HG03108 (cell line): ENCODE measurements around the gene KNDC1.

Source experiments
- ATAC-seq: cut with Tn5 transposase; IDR thresholded peaks from one replicate; pipeline ENCODE4 v1.9.1; 2021; ENCODE audit warnings: moderate library complexity; ENCODE audit not compliant: unreplicated experiment

The KNDC1 gene

GRCh38 chr10:133176546-133176945 lies 16.5 kb downstream of the KNDC1 start:
- ATAC-seq, result no peak

- no peak for ATAC-seq
Measured at GRCh38 chr10:133177380-133178157, 17.6 kb downstream of the KNDC1 start.

GRCh38 chr10:133178357-133179127 lies 18.5 kb downstream of the KNDC1 start:
- no peak for ATAC-seq

GRCh38 chr10:133179128-133179520 lies 19.1 kb downstream of the KNDC1 start:
- no peak for ATAC-seq

GRCh38 chr10:133179651-133180050 lies 19.6 kb downstream of the KNDC1 start:
- no peak for ATAC-seq

GRCh38 chr10:133180192-133180964 lies 20.4 kb downstream of the KNDC1 start:
- no peak for ATAC-seq

GRCh38 chr10:133180965-133181639 lies 21.1 kb downstream of the KNDC1 start:
- no peak for ATAC-seq

GRCh38 chr10:133182190-133182589 lies 22.2 kb downstream of the KNDC1 start:
- ATAC-seq, result no peak

GRCh38 chr10:133182791-133183645 lies 23.0 kb downstream of the KNDC1 start:
- ATAC-seq, result no peak

GRCh38 chr10:133183646-133184378 lies 23.8 kb downstream of the KNDC1 start:
- no peak for ATAC-seq

- ATAC-seq, result no peak
Measured at GRCh38 chr10:133184591-133185244, 24.7 kb downstream of the KNDC1 start.

- ATAC-seq, result no peak
Measured at GRCh38 chr10:133185421-133185820, 25.4 kb downstream of the KNDC1 start.

GRCh38 chr10:133185916-133186315 lies 25.9 kb downstream of the KNDC1 start:
- no peak for ATAC-seq

GRCh38 chr10:133186416-133187090 lies 26.5 kb downstream of the KNDC1 start:
- no peak for ATAC-seq

GRCh38 chr10:133187091-133187905 lies 27.3 kb downstream of the KNDC1 start:
- no peak for ATAC-seq

GRCh38 chr10:133187906-133188681 lies 28.1 kb downstream of the KNDC1 start:
- ATAC-seq, result no peak

- ATAC-seq, result no peak
Measured at GRCh38 chr10:133189256-133189655, 29.2 kb downstream of the KNDC1 start.
